ELR (cell line): ENCODE measurements around the gene TMPRSS6.

Experiments
- DNase-seq: peaks from one replicate; pipeline ENCODE4 v3.0.0-alpha.2; 2015; ENCODE audit warnings: low read depth

Gene TMPRSS6

GRCh38 chr22:37140686-37141323 lies 31.3 kb upstream of the TMPRSS6 start:
- no peak for DNase-seq

GRCh38 chr22:37139762-37140161 lies 30.2 kb upstream of the TMPRSS6 start:
- DNase-seq = no peak

- DNase-seq = no peak
These were observed 29.5 kb upstream of the TMPRSS6 start for GRCh38 chr22:37138849-37139561.

GRCh38 chr22:37137903-37138665 lies 28.6 kb upstream of the TMPRSS6 start:
- no peak for DNase-seq

GRCh38 chr22:37137131-37137530 lies 27.6 kb upstream of the TMPRSS6 start:
- DNase-seq = no peak

GRCh38 chr22:37135023-37135422 lies 25.5 kb upstream of the TMPRSS6 start:
- DNase-seq = no peak

- DNase-seq = no peak
These were observed 23.9 kb upstream of the TMPRSS6 start for GRCh38 chr22:37133304-37134018.

GRCh38 chr22:37132773-37133172 lies 23.3 kb upstream of the TMPRSS6 start:
- no peak for DNase-seq

- no peak for DNase-seq
These were observed 20.4 kb upstream of the TMPRSS6 start for GRCh38 chr22:37129866-37130441.

GRCh38 chr22:37128555-37129281 lies 19.2 kb upstream of the TMPRSS6 start:
- DNase-seq = no peak

GRCh38 chr22:37127350-37127878 lies 17.9 kb upstream of the TMPRSS6 start:
- no peak for DNase-seq

GRCh38 chr22:37126882-37127281 lies 17.4 kb upstream of the TMPRSS6 start:
- no peak for DNase-seq

GRCh38 chr22:37126383-37126782 lies 16.9 kb upstream of the TMPRSS6 start:
- DNase-seq = no peak

GRCh38 chr22:37123649-37124048 lies 14.1 kb upstream of the TMPRSS6 start:
- DNase-seq = no peak

- DNase-seq = no peak
These were observed 13.2 kb upstream of the TMPRSS6 start for GRCh38 chr22:37122598-37123180.

GRCh38 chr22:37121887-37122591 lies 12.5 kb upstream of the TMPRSS6 start:
- peak; percentile 80 for DNase-seq

GRCh38 chr22:37120569-37121340 lies 11.2 kb upstream of the TMPRSS6 start:
- DNase-seq = no peak

- DNase-seq = no peak
These were observed 10.4 kb upstream of the TMPRSS6 start for GRCh38 chr22:37119872-37120271.

GRCh38 chr22:37118083-37118482 lies 8.6 kb upstream of the TMPRSS6 start:
- DNase-seq = no peak
